Thoracic aorta (tissue), 2 donors: ENCODE measurements around the gene ABCC1. TPM values are rescaled to one million over a fixed set of nuclear protein-coding genes. Genes with fewer than 3 reads are reported as not detected.
A peak's percentile ranks its signal among the peaks of the same experiment; 100 is the strongest.

Experiments used
- ATAC-seq: fragments of 150-250 bp; one replicate; pipeline ENCODE4 v1.8.0; 2017; ENCODE audit warnings: low read depth; ENCODE audit not compliant: insufficient number of reproducible peaks, low FRiP score
- DNase-seq: peaks from one replicate; pipeline ENCODE4 v3.0.0-alpha.2; 2020; ENCODE audit warnings: low spot score
- H3K27ac ChIP-seq, 2 donors: fragments of 200-600 bp; sonication (generic); 1 replicate in 1 of 2; 2 replicates in 1 of 2; pipeline ENCODE4 v1.5.1; 2016; ENCODE audit warnings: mild to moderate bottlenecking in 2 of 2, moderate library complexity in 2 of 2
- H3K27me3 ChIP-seq: fragments of 200-600 bp; sonication (generic); replicated peaks from 2 replicates; pipeline ENCODE4 v1.6.0; 2016; ENCODE audit warnings: mild to moderate bottlenecking; ENCODE audit not compliant: insufficient read depth
- H3K36me3 ChIP-seq: fragments of 200-600 bp; sonication (generic); one replicate; pipeline ENCODE4 v1.5.1; 2016
- H3K4me1 ChIP-seq, 2 donors: fragments of 200-600 bp; sonication (generic); 1 replicate in 1 of 2; 2 replicates in 1 of 2; pipeline versions ENCODE4 v1.5.1 to v1.6.0; 2016; ENCODE audit warnings: low read depth in 2 of 2, mild to moderate bottlenecking in 1 of 2; ENCODE audit not compliant: control insufficient read depth in 1 of 2
- H3K4me3 ChIP-seq: fragments of 200-600 bp; sonication (generic); 2 replicates; pipeline ENCODE4 v1.5.1; 2016; ENCODE audit warnings: mild to moderate bottlenecking
- H3K9me3 ChIP-seq: fragments of 200-600 bp; sonication (generic); 2 replicates; pipeline ENCODE4 v1.5.1; 2016
- total RNA-seq, 2 donors: library from RNA; depleted of rRNA; stranded (reverse); fragments of >200 nt; gene quantifications; one replicate each; pipeline versions ENCODE4 v1.1.0 to v1.2.3, GENCODE V29; 2016
- TF ChIP-seq, protein P1 (sequence below): fragments of 200-600 bp; sonication (generic); IDR thresholded peaks from one replicate; pipeline ENCODE4 v1.5.1; 2019; ENCODE audit warnings: antibody characterized with exemption

Gene ABCC1
- total RNA-seq, 2 donors from 2014 or later = 89.2 to 94.9 TPM

DNA sequence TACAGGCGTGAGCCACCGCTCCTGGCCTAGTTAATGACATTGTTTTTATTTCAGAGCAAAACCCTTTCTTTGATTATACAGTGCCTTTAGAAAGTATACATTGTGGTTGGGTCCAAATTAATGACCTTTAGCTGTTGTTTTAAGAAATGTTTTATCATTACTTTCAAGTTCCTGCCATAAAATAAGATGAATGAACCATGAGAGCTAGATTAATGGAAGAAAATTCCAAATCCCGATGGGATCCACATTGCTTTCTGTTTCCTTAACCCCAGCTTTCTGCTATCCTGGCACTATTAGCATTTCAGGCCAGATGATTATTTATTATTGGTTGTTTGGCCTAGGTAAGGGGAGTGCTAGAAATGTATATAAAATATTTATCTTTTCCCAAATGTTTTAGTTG, 131.7 kb downstream of the ABCC1 start:
- Histone ChIP-seq H3K27ac (no peak overlapping the region), H3K4me3 (no peak overlapping the region), H3K36me3 (peaks cover 53% of the 10 kb centered on the region), H3K9me3 (no peaks in the 10 kb centered on the region), H3K27me3 (no peaks in the 10 kb centered on the region), H3K4me1 (peaks cover 3 to 18% of the 10 kb centered on the region in 2 donors)
- no peak for DNase-seq
- TF ChIP-seq, protein P1, sequence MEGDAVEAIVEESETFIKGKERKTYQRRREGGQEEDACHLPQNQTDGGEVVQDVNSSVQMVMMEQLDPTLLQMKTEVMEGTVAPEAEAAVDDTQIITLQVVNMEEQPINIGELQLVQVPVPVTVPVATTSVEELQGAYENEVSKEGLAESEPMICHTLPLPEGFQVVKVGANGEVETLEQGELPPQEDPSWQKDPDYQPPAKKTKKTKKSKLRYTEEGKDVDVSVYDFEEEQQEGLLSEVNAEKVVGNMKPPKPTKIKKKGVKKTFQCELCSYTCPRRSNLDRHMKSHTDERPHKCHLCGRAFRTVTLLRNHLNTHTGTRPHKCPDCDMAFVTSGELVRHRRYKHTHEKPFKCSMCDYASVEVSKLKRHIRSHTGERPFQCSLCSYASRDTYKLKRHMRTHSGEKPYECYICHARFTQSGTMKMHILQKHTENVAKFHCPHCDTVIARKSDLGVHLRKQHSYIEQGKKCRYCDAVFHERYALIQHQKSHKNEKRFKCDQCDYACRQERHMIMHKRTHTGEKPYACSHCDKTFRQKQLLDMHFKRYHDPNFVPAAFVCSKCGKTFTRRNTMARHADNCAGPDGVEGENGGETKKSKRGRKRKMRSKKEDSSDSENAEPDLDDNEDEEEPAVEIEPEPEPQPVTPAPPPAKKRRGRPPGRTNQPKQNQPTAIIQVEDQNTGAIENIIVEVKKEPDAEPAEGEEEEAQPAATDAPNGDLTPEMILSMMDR = no peak
- no peak for ATAC-seq

DNA sequence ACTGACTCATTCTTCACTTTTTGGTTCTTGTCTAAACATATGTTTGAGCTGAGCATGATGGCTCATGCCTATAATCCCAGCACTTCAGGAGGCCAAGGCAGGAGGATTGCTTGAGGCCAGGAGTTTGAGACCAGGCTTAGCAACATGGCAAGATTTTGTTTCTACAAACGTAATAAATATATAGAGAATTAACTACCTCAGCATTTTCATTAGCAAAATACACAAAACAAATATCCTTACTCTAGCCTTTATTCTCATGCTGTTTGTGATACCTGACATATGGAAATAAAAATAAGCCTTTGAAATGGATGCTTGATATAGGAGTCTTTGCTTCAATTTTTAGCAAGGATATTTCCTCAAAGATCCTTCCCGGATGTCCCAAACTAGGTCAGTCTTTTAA, 132.8 kb downstream of the ABCC1 start:
- ATAC-seq (no peak), DNase-seq (no peak)
- Histone ChIP-seq H3K27me3 (no peaks in the 10 kb centered on the region), H3K4me3 (no peak overlapping the region), H3K27ac (no peak overlapping the region), H3K4me1 (peaks cover 10 to 20% of the 10 kb centered on the region in 2 donors), H3K9me3 (no peaks in the 10 kb centered on the region), H3K36me3 (peaks cover 50% of the 10 kb centered on the region)
- TF ChIP-seq, protein P1 = no peak

GRCh38 chr16:16083421-16084156, 134.2 kb downstream of the ABCC1 start:
- Histone ChIP-seq H3K27me3 (no peaks in the 10 kb centered on the region), H3K9me3 (no peaks in the 10 kb centered on the region), H3K36me3 (peaks cover 44% of the 10 kb centered on the region), H3K27ac (no peak overlapping the region), H3K4me3 (no peak overlapping the region), H3K4me1 (peaks cover 16 to 33% of the 10 kb centered on the region in 2 donors)
- DNase-seq (no peak), ATAC-seq (no peak)
- TF ChIP-seq, protein P1 = no peak

GRCh38 chr16:16084874-16085273, 135.5 kb downstream of the ABCC1 start:
- ATAC-seq (no peak), DNase-seq (no peak)
- TF ChIP-seq, protein P1 = no peak
- Histone ChIP-seq H3K4me1 (peaks cover 21 to 39% of the 10 kb centered on the region in 2 donors), H3K27me3 (no peaks in the 10 kb centered on the region), H3K36me3 (peaks cover 36% of the 10 kb centered on the region), H3K4me3 (no peak overlapping the region), H3K9me3 (no peaks in the 10 kb centered on the region), H3K27ac (no peak overlapping the region)

DNA sequence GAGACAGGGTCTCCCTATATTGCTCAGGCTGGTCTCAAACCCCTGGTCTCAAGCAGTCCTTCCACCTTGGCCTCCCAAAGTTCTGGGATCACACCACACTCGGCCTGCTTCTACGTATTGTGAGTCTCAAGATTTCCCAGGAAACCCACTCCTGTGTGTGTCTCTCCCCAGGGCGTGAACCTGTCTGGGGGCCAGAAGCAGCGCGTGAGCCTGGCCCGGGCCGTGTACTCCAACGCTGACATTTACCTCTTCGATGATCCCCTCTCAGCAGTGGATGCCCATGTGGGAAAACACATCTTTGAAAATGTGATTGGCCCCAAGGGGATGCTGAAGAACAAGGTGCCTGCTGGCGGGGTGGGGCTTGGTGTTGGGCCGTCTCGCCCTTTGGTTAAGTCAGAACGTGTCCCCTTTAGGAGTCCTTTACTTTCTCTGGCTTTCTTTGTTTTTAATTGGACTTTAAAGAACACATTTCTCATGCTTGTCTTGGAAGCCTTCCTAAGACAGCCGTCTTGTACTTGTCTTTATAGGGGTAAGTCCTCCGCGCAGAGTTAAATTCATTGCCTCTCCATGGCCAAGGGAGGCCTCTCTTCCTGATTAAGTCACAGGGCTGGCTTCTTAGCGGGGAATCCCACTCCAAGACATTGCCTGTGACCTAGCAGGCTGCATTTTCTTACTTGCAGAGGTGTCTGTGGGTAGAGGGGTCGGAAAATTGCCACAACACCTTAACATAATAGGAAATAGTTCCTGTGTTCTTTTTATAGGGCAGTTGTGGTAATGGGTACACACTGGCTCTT, 137.4 kb downstream of the ABCC1 start:
- no peaks in the 10 kb centered on the region for H3K9me3 ChIP-seq
- peaks cover 48% of the 10 kb centered on the region for H3K36me3 ChIP-seq
- ATAC-seq = no peak
- no peaks in the 10 kb centered on the region for H3K27me3 ChIP-seq
- TF ChIP-seq, protein P1 = no peak
- DNase-seq = no peak
- peak overlapping the region; percentile 74 to 90 for H3K27ac ChIP-seq
- peaks cover 21 to 39% of the 10 kb centered on the region in 2 donors for H3K4me1 ChIP-seq
- H3K4me3 ChIP-seq = no peak overlapping the region
